GM06990 (cell line): Measurements from ENCODE around the gene PRKCZ.

Experiments used
- DNase-seq: peaks from one replicate; pipeline ENCODE4 v3.0.0-alpha.2; 2011; ENCODE audit not compliant: insufficient read length; ENCODE audit errors: extremely low read depth
- H3K27me3 ChIP-seq: replicated peaks from 2 replicates; pipeline ENCODE4 v1.6.0; 2011; ENCODE audit warnings: low read length; ENCODE audit not compliant: control insufficient read depth, insufficient read depth
- H3K36me3 ChIP-seq: 2 replicates; pipeline ENCODE4 v1.5.1; 2011; ENCODE audit warnings: low read length; ENCODE audit not compliant: control insufficient read depth, insufficient read depth
- H3K4me3 ChIP-seq: replicated peaks from 2 replicates; pipeline ENCODE4 v1.5.1; 2011; ENCODE audit warnings: low read depth, mild to moderate bottlenecking, control low read depth, low read length
- CTCF ChIP-seq: IDR thresholded peaks from 2 replicates; pipeline ENCODE4 v1.5.1; 2011; ENCODE audit warnings: low read length, control low read depth, mild to moderate bottlenecking, inconsistent platforms; ENCODE audit not compliant: insufficient read depth, poor library complexity, severe bottlenecking

The PRKCZ gene

GRCh38 chr1:2083666-2084065 lies 33.5 kb downstream of the PRKCZ start:
- TF ChIP-seq CTCF: no peak
- DNase-seq: no peak

GRCh38 chr1:2084306-2084705 lies 34.1 kb downstream of the PRKCZ start:
- no peak for TF ChIP-seq CTCF
- no peak for DNase-seq
- H3K27me3 ChIP-seq: no peaks in the 10 kb centered on the region
- H3K36me3 ChIP-seq: no peaks in the 10 kb centered on the region
- H3K4me3 ChIP-seq: no peak overlapping the region

More at GRCh38 chr1:2083666-2084065, 33.5 kb downstream of the PRKCZ start:
- Histone ChIP-seq H3K4me3 (no peak overlapping the region), H3K27me3 (no peaks in the 10 kb centered on the region), H3K36me3 (no peaks in the 10 kb centered on the region)

GRCh38 chr1:2085080-2085479 lies 34.9 kb downstream of the PRKCZ start:
- Histone ChIP-seq H3K36me3 (no peaks in the 10 kb centered on the region), H3K27me3 (no peaks in the 10 kb centered on the region), H3K4me3 (no peak overlapping the region)
- no peak for TF ChIP-seq CTCF
- no peak for DNase-seq

GRCh38 chr1:2086446-2087078 lies 36.4 kb downstream of the PRKCZ start:
- H3K4me3 ChIP-seq: no peak overlapping the region
- no peak for TF ChIP-seq CTCF
- no peaks in the 10 kb centered on the region for H3K27me3 ChIP-seq
- no peak for DNase-seq
- H3K36me3 ChIP-seq: no peaks in the 10 kb centered on the region

GRCh38 chr1:2087766-2088165 lies 37.6 kb downstream of the PRKCZ start:
- Histone ChIP-seq H3K27me3 (no peaks in the 10 kb centered on the region), H3K4me3 (no peak overlapping the region), H3K36me3 (no peaks in the 10 kb centered on the region)
- DNase-seq: no peak
- no peak for TF ChIP-seq CTCF

- Histone ChIP-seq H3K4me3 (no peak overlapping the region), H3K27me3 (no peaks in the 10 kb centered on the region), H3K36me3 (no peaks in the 10 kb centered on the region)
- no peak for DNase-seq
- no peak for TF ChIP-seq CTCF
Measured at GRCh38 chr1:2088458-2088857, 38.2 kb downstream of the PRKCZ start.
